Keratinocyte (primary cell): Measurements from ENCODE around the gene PCAT6. TPM values are rescaled to one million over a fixed set of nuclear protein-coding genes. Genes with fewer than 3 reads are reported as not detected.

Source experiments
- DNase-seq: peaks from one replicate; pipeline ENCODE4 v3.0.0-alpha.2; 2011; ENCODE audit warnings: low read depth, missing footprints, low spot score
- FAIRE-seq: peaks from 2 replicates; lab custom pipeline; 2011; peaks lifted over from hg19 to GRCh38; lab: Jason Lieb, UNC
- H2AFZ ChIP-seq: 2 replicates; pipeline ENCODE4 v1.6.0; 2012; ENCODE audit warnings: low read length, control low read depth, inconsistent platforms; ENCODE audit not compliant: control insufficient read depth
- H3K27ac ChIP-seq: 2 replicates; pipeline ENCODE4 v1.5.1; 2011; ENCODE audit warnings: low read length; ENCODE audit not compliant: control insufficient read depth, insufficient read depth
- H3K27me3 ChIP-seq: 3 replicates; pipeline ENCODE4 v1.6.0; 2011; ENCODE audit warnings: low read length; ENCODE audit not compliant: control insufficient read depth, insufficient read depth; ENCODE audit errors: extremely low read depth
- H3K36me3 ChIP-seq, 2 experiments: 2 replicates in 1 of 2; 3 replicates in 1 of 2; pipeline ENCODE4 v1.5.1; 2011; ENCODE audit warnings: low read length in 2 of 2, mild to moderate bottlenecking in 1 of 2; ENCODE audit not compliant: control insufficient read depth in 2 of 2, insufficient read depth in 2 of 2; ENCODE audit errors: extremely low read depth in 1 of 2
- H3K4me1 ChIP-seq: 3 replicates; pipeline ENCODE4 v1.5.1; 2011; ENCODE audit warnings: low read length; ENCODE audit not compliant: control insufficient read depth, insufficient read depth; ENCODE audit errors: extremely low read depth
- H3K4me2 ChIP-seq: 3 replicates; pipeline ENCODE4 v1.6.0; 2011; ENCODE audit warnings: low read depth, low read length; ENCODE audit not compliant: control insufficient read depth, insufficient read depth; ENCODE audit errors: extremely low read depth
- H3K4me3 ChIP-seq, 3 experiments: fragments of 200-600 bp in 1 of 3; sonication (generic) in 1 of 3; 2 replicates in 2 of 3; 3 replicates in 1 of 3; pipeline ENCODE4 v1.5.1; 2011 to 2016; ENCODE audit warnings: low read length in 3 of 3, mild to moderate bottlenecking in 3 of 3, control low read depth in 2 of 3, inconsistent platforms in 1 of 3, low read depth in 1 of 3, mixed read lengths in 1 of 3, mixed run types in 1 of 3, moderate library complexity in 1 of 3; ENCODE audit not compliant: control insufficient read depth in 2 of 3, insufficient read depth in 2 of 3; ENCODE audit errors: extremely low read depth in 1 of 3
- H3K79me2 ChIP-seq: 2 replicates; pipeline ENCODE4 v1.6.0; 2012; ENCODE audit warnings: low read length; ENCODE audit not compliant: control insufficient read depth, insufficient read depth
- H3K9ac ChIP-seq: 3 replicates; pipeline ENCODE4 v1.6.0; 2011; ENCODE audit warnings: low read length; ENCODE audit not compliant: control insufficient read depth, insufficient read depth; ENCODE audit errors: extremely low read depth
- H3K9me1 ChIP-seq: 3 replicates; pipeline ENCODE4 v1.6.0; 2011; ENCODE audit warnings: low read length; ENCODE audit not compliant: control insufficient read depth, insufficient read depth; ENCODE audit errors: extremely low read depth
- H3K9me3 ChIP-seq: 2 replicates; pipeline ENCODE4 v1.5.1; 2012; ENCODE audit warnings: low read depth, low read length; ENCODE audit not compliant: control insufficient read depth
- H4K20me1 ChIP-seq: 3 replicates; pipeline ENCODE4 v1.6.0; 2011; ENCODE audit warnings: low read length; ENCODE audit not compliant: control insufficient read depth, insufficient read depth; ENCODE audit errors: extremely low read depth
- CTCF ChIP-seq, 3 experiments: IDR thresholded peaks in 1 of 3; conservative IDR thresholded peaks in 1 of 3; optimal IDR thresholded peaks in 1 of 3; 2 replicates in 2 of 3; 3 replicates in 1 of 3; pipeline versions ENCODE3 to v1.5.1; 2011; ENCODE audit warnings: low read length in 3 of 3, mild to moderate bottlenecking in 3 of 3, moderate library complexity in 2 of 3, control low read depth in 1 of 3, inconsistent platforms in 1 of 3; ENCODE audit not compliant: insufficient read depth in 2 of 3; ENCODE audit errors: extremely low read depth in 1 of 3
- EZH2 ChIP-seq: IDR thresholded peaks from one replicate; pipeline ENCODE4 v1.6.1; 2012; ENCODE audit warnings: inconsistent platforms, mild to moderate bottlenecking, low read length, moderate library complexity
- dilution Hi-C: fragments of 300-500 bp; cut with MboI; formaldehyde crosslinking; loops from one replicate; pipeline ENCODE4 v1.7.0; 2020; ENCODE audit warnings: low sequenced_read_pairs; ENCODE audit not compliant: extremely low pct_ligation_motif_present
- polyA plus RNA-seq, 5 experiments: library from polyadenylated mRNA; depleted of rRNA in 3 of 5; stranded (reverse) in 3 of 5; stranded (forward) in 1 of 5; unstranded in 1 of 5; fragments of >200 nt; gene quantifications; 1 replicate in 1 of 5; 2 replicates in 3 of 5; 3 replicates in 1 of 5; pipeline versions ENCODE4 v1.2.1 to v1.2.3, GENCODE V29; 2011 to 2012; ENCODE audit warnings: missing spikeins in 2 of 5, low read depth in 1 of 5, low replicate concordance in 1 of 5

PCAT6 gene
- polyA plus RNA-seq, 1 donor (not counting 4 experiments of a cell fraction or from before 2014, with no cell fraction given), result 1.6 TPM

- no peak for FAIRE-seq
- Histone ChIP-seq H4K20me1 (peaks cover 39% of the 10 kb centered on the region), H3K9me1 (peaks cover under 1% of the 10 kb centered on the region), H3K9ac (no peak overlapping the region), H3K79me2 (peaks cover 98% of the 10 kb centered on the region), H2AFZ (no peak overlapping the region), H3K4me3 (no peak overlapping the region), H3K27ac (no peak overlapping the region), H3K4me2 (no peak overlapping the region), H3K4me1 (peaks cover 29% of the 10 kb centered on the region), H3K27me3 (no peaks in the 10 kb centered on the region), H3K9me3 (no peaks in the 10 kb centered on the region), H3K36me3 (peaks cover 5 to 8% of the 10 kb centered on the region in 2 experiments)
- dilution Hi-C loops, result loop anchor here (5.0 kb wide), 1 partner anchor 56 kb away; no protein-coding TSS in a partner anchor
- TF ChIP-seq CTCF (optimal IDR thresholded peaks at IDR 0.05 in 1 of 3, IDR thresholded peaks at IDR 0.05 in 1 of 3, conservative IDR thresholded peaks at IDR 0.05 in 1 of 3; ENCODE audit: extremely low read depth in 1 of 3, insufficient read depth in 2 of 3, low read length in 3 of 3), result no peak
- TF ChIP-seq EZH2, result no peak
- no peak for DNase-seq
These were observed 9.6 kb upstream of the PCAT6 start for GRCh38 chr1:202801175-202801574.

- Histone ChIP-seq H3K4me1 (peaks cover 30% of the 10 kb centered on the region), H3K27me3 (no peaks in the 10 kb centered on the region), H3K4me2 (no peak overlapping the region), H4K20me1 (peaks cover 31% of the 10 kb centered on the region), H3K36me3 (peaks cover 5 to 7% of the 10 kb centered on the region in 2 experiments), H2AFZ (no peak overlapping the region), H3K9me3 (no peaks in the 10 kb centered on the region), H3K9me1 (no peaks in the 10 kb centered on the region), H3K27ac (no peak overlapping the region), H3K4me3 (no peak overlapping the region), H3K79me2 (peaks cover 98% of the 10 kb centered on the region), H3K9ac (no peak overlapping the region)
- no peak for DNase-seq
- dilution Hi-C loops, result loop anchor here (5.0 kb wide), 1 partner anchor 55 kb away; no protein-coding TSS in a partner anchor
- FAIRE-seq, result no peak
- no peak for TF ChIP-seq CTCF (optimal IDR thresholded peaks at IDR 0.05 in 1 of 3, IDR thresholded peaks at IDR 0.05 in 1 of 3, conservative IDR thresholded peaks at IDR 0.05 in 1 of 3; ENCODE audit: extremely low read depth in 1 of 3, insufficient read depth in 2 of 3, low read length in 3 of 3)
- no peak for TF ChIP-seq EZH2
These were observed 8.7 kb upstream of the PCAT6 start for GRCh38 chr1:202802034-202802433.
